HG02642 (cell line): ENCODE results near the gene MICA.
"Not testable (repeated sequence)": the region's sequence is repeated elsewhere in the genome, so short reads cannot be mapped to it uniquely, and the experiment has no call there.

Experiments used
- ATAC-seq: cut with Tn5 transposase; IDR thresholded peaks from one replicate; pipeline ENCODE4 v1.9.1; 2021; ENCODE audit warnings: mild to moderate bottlenecking; ENCODE audit not compliant: unreplicated experiment, poor library complexity

MICA gene

DNA sequence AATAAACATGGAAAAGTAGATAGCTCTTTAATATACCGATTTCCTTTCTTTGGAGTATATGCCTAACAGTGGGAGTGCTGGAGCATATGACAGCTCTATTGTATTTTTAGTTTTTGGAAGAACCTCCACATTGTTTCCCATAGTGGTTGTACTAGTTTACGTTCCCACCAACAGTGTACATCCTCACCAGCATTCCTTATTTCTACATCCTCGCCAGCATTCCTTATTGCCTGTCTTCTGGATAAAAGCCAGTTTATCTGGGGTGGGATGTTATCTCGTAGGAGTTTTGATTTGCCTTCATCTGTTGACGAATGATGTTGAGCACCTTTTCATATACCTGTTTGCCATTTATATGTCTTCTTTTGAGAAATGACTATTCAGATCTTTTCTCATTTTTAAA lies 2.6 kb downstream of the MICA start:
- ATAC-seq = no peak

DNA sequence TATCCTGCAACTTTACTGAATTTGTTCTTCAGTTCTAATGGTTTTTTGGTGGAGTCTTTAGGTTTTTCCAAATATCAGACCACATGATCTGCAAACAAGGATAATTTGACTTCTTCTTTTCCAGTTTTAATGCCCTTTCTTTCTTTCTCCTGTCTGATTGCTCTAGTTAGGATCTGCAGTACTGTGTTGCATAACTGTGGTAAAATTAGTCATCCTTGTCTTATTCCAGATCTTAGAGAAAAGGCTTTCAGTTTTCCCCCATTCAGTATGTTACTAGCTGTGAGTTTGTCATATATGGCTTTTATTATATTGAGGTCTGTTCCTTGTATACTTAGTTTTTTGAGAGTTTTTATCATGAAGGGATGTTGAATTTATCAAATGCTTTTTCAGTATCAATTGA lies 4.3 kb downstream of the MICA start:
- ATAC-seq = no peak

DNA sequence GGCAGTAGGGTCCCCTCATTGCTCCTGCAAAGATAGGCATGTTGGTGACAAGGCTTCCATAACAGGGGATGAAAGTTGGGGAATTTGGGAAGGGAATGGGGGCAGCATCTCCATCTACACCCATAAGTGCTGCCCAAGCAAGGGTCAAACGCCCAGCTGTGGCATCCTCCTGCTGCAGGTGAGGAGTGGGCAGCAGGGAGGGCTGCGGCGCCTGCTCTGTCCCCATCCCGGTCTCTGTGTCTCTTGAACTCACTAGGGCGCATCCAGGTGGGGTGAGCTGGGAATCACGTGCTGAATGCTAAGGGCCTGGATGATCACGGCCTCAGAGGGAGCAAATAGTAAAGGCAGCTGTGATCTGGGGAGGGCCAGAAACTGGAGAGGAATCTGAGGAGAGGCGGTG lies 9.1 kb downstream of the MICA start:
- ATAC-seq = no peak

DNA sequence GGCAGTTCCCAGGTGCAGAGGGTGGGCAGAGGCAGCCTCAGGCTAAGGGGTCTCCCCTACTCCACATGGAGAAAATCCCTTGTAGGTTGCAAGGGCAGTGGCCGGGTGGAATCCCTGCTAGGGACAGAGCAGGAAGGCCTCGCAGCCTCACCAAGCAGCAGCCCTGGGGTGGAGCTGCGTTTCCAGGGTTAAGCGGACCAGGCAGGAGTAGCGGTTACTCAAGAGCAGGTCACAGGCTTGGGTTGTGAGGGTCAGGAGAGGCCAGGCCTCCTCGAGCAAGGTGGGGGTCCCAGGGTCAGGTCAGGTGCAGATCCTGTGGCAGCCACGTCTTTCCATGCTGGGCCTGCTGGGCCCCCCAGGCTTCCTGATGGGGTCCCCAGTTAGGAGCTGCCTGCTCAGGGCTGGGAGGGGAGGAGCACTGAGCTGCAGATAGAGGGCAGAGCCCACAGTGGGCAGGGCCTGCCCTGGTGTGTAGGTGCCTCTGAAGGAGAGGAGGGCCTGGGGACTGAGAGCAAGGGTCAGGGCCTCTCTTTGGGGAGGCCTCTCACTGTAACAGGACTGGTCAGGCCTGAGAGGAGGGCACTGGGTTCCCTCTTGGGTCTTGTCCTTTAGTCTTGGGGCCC lies 10.9 kb downstream of the MICA start:
- ATAC-seq = not testable (repeated sequence)

DNA sequence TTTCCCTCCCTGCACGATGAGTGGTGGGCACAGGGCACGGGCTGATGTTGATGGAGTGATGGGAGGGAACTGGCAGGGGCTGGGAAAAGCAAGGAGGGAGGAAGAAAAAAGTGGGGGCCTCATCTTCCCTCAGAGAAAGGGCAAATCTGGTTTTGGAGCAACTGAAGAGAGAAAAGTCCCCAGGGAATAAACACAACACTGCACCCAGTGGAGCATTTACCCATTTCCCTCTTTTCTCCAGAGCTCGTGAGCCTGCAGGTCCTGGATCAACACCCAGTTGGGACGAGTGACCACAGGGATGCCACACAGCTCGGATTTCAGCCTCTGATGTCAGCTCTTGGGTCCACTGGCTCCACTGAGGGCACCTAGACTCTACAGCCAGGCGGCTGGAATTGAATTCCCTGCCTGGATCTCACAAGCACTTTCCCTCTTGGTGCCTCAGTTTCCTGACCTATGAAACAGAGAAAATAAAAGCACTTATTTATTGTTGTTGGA lies 11.4 kb downstream of the MICA start:
- no peak for ATAC-seq

DNA sequence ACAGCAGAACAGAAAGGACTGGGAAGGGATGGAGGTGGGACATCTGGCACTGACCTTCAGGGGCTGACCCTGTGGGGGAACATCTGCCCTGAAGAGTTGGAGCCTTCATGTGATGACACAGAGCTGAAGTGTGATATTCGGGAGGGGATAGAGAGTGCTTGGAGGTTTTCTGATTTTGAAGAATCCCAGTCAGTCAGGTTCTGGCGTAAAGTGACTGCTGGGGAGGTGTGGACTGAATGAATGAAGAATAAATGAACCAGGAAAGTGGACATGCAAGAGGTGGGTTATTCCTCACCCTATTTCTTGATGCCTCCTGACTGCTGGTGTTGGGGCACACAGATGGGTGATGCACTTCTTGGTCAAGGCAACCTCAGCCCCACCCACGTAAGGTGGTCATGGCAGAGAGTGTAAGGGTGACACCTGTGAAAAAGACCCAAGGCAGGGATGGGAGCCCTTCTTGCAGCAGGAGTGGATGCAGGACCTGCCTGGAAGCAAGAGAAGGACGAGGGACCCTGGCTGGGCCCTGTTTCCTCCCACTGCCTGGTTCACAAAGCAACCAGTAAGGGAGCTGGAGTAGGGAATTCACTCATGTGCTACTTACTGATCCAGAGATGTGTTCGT lies 13.1 kb downstream of the MICA start:
- no peak for ATAC-seq

DNA sequence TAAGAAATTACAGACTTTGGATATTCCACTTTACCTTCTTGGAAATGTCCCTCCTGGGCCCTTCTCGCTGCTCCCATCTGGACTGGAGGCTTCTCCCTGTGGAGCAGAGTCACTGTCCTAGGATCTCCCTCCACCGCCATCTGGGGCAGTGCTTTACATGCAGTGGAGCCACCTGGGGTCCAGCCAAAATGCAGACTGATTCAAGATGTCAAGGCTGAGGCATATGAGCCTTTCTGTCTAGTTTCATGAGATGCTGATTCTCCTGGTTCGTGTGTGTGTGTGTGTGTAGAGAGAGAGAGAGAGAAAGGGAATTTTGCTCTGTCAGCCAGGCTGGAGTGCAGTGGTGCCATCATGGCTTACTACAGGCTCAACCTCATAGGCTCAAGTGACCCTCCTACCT lies 14.9 kb downstream of the MICA start:
- ATAC-seq = no peak

DNA sequence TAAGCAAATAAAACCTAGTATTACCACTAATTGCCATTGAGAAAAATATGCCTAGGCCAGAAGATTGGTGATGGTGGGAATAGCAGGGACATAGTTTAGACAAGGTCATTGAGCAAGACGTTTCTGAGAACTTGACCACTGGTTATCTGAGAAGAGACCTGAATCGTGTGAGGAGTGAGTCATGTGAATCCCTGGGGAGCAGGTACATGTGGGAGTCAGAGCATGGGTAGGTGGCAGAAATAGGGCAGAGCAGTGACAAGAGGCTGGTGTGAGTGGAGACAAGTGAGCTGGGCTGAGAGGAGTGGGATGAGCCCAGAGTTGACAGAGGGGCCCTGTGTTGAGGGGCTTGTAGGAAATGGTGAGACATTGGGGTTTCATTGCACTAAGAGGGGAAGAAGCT lies 16.4 kb downstream of the MICA start:
- no peak for ATAC-seq

DNA sequence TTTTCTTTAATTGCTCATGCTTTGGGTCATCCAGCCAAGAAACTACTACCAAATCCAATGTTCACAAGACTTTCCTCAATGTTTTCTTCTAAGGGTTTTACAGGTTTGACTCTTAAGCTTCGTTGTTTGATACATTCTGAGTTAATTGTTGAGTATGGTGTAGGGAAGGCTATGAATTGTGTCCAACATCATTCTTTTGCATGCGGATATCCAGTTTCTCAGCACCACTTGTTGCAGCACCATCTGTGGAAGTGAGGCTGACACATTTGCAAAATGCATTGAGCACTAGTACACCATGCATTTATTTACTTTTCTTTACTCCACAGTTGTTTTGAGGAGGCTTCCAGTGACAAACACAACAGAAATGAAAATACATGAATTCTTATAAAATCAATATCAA lies 17.2 kb downstream of the MICA start:
- ATAC-seq = no peak

DNA sequence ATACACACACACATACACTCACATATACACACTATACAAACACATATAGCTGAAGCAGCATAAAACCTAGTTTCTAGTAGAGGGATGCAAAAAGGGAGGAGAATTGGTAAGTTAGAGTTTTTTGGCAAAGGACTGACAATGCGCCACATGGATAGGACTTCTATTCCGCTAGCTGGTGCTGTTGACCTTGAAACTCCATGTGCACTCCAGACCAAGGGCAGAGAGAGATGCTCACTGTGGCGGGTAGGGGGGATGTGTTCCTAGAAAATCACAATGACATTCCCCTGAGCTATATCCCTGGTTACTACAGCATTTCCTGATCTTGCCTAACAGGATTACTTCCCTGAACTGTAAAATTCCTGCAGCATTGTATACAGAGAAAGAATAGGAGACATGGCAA lies 19.2 kb downstream of the MICA start:
- ATAC-seq = no peak

DNA sequence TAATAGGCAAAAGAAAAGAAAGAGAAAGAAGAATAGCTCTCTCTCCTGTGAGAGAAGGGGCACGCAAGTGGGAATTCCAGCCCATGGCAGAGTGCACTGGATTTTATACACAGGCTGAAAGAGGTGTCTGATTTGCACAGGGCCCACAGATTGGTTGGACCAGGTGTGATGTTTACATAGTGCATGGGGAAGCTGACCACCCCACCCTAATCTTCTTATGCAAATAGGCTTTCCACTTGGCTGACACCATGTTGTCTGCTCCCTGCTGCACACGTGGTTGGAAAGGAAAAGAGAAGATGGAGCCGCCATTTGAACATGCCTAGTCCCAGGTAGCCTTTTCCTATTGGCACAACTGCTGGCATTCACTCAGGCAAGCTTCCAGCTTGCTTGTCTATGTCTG lies 20.2 kb downstream of the MICA start:
- ATAC-seq = no peak

DNA sequence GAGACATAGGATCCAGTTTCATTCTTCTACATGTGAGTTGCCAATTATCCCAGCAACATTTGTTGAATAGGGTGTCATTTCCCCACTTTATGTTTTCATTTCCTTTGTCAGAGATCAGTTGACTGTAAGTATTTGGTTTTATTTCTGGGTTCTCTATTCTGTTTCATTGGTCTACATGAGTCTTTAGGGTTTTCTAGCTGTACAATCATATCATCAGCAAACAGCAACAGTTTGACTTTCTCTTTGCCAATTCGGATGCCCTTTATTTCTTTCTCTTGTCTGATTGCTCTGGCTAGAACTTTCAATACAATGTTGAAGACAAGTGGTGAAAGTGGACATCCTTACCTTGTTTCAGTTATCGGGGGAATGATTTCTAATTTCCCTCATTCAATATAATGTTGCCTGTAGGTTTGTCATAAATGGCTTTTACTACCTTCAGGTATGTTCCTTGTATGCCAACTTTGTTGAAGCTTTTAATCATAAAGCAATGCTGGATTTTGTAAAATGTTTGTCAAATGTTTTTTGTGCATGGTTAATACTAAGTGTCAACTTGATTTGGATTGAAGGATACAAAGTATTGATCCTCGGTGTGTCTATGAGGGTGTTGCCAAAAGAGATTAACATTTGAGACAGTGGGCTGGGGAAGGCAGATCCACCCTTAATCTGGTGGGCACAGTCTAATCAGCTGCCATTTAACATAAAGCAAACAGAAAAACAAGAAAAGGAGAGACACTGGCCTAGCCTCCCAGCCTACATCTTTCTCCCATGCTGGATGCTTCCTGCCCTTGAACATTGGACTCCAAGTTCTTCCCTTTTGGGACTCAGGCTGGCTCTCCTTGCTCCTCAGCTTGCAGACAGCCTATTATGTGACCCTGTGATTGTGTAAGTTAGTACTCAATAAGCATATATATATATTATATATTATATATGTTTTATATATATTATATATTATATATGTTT lies 23.3 kb downstream of the MICA start:
- no peak for ATAC-seq

DNA sequence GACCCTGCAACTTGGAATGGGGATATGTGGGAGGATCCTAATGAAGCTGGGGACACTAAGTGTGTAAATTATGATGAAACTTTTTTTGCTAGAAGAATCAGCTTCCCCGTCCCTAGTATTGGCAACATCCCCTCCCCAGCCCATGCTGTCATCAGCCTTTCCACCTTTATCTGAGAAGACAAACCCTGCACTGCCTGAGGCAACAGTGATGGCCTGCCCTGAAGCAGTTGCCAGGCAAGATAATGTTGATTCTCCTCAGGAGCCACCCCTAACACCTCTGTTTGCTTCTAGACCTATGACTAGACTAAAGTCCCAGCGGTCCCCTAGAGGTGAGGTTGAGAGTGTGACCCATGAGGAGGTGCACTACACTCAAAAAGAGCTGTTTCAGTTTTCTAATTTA lies 27.1 kb downstream of the MICA start:
- no peak for ATAC-seq

DNA sequence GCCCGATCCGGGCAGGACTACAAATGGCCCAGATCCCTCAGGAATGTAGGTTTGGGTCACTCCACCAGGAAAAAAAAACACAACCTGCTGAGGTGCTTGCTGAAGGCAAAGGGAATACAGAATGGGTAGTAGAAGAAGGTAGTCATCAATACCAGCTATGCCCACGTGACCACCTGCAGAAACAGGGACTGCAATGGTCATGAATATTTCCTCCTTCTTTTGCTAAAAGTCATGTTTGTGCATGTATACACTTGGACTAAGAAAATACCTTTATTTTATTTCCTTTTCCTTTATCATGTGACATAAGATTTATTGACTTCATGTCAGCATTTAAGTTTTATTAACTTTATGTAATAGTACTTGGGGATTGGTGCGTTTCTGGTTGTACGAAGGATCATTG lies 31.7 kb downstream of the MICA start:
- ATAC-seq = not testable (repeated sequence)

DNA sequence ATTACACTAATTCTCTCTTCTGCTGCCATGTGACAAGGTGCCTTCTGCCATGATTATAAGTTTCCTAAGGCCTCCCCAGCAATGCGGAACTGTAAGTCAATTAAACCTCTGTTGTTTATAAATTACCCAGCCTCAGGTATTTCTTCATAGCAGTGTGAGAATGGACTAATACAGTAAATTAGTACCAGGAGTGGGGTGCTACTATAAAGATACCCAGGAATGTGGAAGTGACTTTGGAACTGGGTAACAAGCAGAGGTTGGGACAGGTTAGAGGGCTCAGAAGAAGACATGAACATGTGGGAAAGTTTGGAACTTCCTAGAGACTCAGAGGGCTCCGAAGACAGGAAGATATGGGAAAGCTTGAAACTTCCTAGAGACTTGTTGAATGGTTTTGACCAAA lies 34.8 kb downstream of the MICA start:
- no peak for ATAC-seq

DNA sequence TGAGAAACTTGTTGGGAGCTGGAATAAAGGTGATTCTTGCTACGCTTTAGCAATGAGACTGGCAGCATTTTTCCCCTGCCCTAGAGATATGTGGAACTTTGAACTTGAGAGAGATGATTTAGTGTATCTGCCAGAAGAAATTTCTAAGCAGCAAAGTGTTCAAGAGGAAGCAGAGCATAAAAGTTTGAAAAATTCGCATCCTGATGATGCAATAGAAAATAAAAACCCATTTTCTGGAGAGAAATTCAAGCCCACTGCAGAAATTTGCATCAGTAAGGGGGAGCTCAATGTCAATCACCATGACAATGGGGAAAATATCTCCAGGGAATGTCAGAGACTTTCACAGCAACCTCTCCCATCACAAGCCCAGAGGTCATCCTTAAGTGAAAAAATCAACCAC lies 35.3 kb downstream of the MICA start:
- no peak for ATAC-seq

DNA sequence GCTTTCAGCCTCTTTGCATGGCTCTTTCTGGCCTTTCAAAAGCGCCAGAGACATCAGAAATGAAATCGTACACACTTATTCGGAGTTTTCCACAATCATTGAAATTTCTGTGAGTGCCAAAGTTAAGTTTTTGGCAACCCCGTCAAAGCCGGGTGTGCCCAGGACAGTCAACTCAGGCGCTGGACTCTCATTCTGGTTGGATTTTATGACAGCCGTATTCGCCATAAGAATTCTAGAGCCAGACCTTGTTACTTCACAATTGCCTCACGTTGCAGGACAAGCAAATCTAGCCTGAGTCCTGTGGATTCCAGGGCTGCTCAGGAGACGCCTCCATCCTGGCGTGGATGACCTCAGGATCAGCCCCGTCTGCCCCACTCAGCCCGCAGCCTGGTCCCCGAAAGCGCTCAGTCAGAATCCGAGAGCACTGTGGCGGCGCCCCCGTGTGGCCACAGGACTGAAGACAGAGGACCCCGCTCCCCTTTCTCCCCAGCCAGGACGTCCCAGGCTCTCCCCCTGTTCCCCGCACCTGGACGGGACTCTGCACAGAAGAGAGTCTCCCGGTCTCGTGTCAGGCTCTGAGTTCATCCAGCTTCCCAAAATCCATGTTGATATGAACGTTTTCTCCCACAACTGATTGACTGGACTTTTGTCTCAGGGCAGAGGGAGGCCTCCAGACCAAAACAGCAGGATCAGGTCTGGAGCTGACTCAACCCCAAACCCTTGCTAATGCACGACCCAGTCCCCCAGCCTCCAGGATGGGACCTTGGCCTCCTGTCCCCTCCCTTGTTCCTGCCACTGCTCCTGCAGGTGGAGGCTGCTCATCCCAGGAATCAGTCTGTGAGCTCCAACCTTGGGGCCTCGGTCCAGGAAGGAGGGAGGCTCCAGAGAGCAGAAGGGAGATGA lies 38.2 kb downstream of the MICA start:
- ATAC-seq = no peak

DNA sequence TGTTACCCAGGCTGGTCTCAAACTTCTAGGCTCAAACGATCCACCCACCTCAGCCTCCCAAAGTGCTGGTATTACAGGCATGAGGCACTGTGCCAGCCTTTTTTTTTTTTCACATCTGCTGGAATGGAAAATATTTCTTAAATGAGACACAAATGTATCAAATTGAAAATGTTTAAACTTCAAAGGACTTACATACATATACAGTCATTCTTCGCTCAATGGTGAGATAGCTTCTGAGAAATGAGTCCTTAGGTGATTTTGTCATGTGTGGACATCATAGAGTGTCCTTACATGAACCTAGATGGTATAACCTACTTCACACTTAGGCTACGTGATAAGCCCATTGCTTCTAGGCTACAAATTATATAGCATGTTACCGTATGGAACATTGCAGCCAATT lies 43.1 kb downstream of the MICA start:
- ATAC-seq = no peak

DNA sequence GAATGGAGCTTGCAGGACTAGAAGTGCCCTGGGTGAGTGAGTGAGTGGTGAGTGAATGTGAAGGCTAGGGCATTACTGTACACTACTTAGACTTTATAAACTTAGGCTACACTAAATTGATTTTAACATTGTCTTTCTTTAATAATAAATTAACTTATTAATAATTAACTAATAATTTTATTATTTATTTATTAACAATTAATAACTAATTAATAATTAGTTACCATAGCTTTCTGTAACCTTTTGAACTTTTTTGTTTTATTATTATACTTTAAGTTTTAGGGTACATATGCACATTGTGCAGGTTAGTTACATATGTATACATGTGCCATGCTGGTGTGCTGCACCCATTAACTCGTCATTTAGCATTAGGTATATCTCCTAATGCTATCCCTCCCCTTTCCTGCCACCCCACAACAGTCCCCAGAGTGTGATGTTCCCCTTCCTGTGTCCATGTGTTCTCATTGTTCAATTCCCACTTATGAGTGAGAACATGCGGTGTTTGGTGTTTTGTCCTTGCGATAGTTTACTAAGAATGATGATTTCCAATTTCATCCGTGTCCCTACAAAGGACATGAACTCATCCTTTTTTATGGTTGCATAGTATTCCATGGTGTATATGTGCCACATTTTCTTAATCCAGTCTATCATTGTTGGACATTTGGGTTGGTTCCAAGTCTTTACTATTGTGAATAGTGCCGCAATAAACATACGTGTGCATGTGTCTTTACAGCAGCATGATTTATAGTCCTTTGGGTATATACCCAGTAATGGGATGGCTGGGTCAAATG lies 43.8 kb downstream of the MICA start:
- not testable (repeated sequence) for ATAC-seq
